GM23338 (cell line): Measurements from ENCODE around the gene PCNT. TPM values are rescaled to one million over a fixed set of nuclear protein-coding genes. Genes with fewer than 3 reads are reported as not detected.

Experiments
- ATAC-seq: fragments of 200-7000 bp; cut with Tn5 transposase; 3 replicates; pipeline ENCODE4 v1.9.1; 2020
- DNase-seq: peaks from one replicate; pipeline ENCODE4 v3.0.0-alpha.2; 2015; ENCODE audit warnings: low spot score
- H2AFZ ChIP-seq: fragments of 200-600 bp; sonication (generic); 2 replicates; pipeline ENCODE4 v1.8.0; 2016; ENCODE audit warnings: antibody characterized with exemption, mild to moderate bottlenecking, moderate library complexity
- H3F3A ChIP-seq: fragments of 200-600 bp; sonication (generic); replicated peaks from 2 replicates; pipeline ENCODE4 v1.8.0; 2017; ENCODE audit warnings: antibody characterized with exemption, mixed run types, low read depth
- H3K27ac ChIP-seq: fragments of 200-600 bp; sonication (generic); 2 replicates; pipeline ENCODE4 v1.6.1; 2016; ENCODE audit warnings: low read depth
- H3K27me3 ChIP-seq: fragments of 200-600 bp; sonication (generic); 2 replicates; pipeline ENCODE4 v1.8.0; 2016; ENCODE audit warnings: mild to moderate bottlenecking, mixed run types, moderate library complexity; ENCODE audit not compliant: insufficient read depth
- H3K36me3 ChIP-seq: fragments of 200-600 bp; sonication (generic); 2 replicates; pipeline ENCODE4 v1.8.0; 2016; ENCODE audit warnings: mild to moderate bottlenecking; ENCODE audit not compliant: insufficient read depth
- H3K4me1 ChIP-seq: fragments of 200-600 bp; sonication (generic); 2 replicates; pipeline ENCODE4 v1.8.0; 2016; ENCODE audit warnings: mild to moderate bottlenecking, moderate library complexity; ENCODE audit not compliant: insufficient read depth
- H3K4me2 ChIP-seq: fragments of 200-600 bp; sonication (generic); 2 replicates; pipeline ENCODE4 v1.7.1; 2017; ENCODE audit warnings: mixed run types
- H3K4me3 ChIP-seq: fragments of 200-600 bp; sonication (generic); 2 replicates; pipeline ENCODE4 v1.6.1; 2016; ENCODE audit warnings: mixed run types
- H3K79me2 ChIP-seq: fragments of 200-600 bp; sonication (generic); replicated peaks from 2 replicates; pipeline ENCODE4 v1.8.0; 2017; ENCODE audit warnings: mild to moderate bottlenecking; ENCODE audit not compliant: insufficient read depth
- H3K9me2 ChIP-seq: fragments of 200-600 bp; sonication (generic); 2 replicates; pipeline ENCODE4 v1.8.0; 2017; ENCODE audit not compliant: insufficient read depth
- H4K20me1 ChIP-seq: fragments of 200-600 bp; sonication (generic); replicated peaks from 2 replicates; pipeline ENCODE4 v1.8.0; 2017; ENCODE audit warnings: mild to moderate bottlenecking; ENCODE audit not compliant: insufficient read depth
- H3K27ac Mint-ChIP-seq: 2 replicates; pipeline ENCODE4 v1.8.0; 2020; ENCODE audit warnings: inconsistent platforms, mild to moderate bottlenecking, moderate library complexity, mixed read lengths
- H3K27me3 Mint-ChIP-seq: 3 replicates; pipeline ENCODE4 v1.8.0; 2022; ENCODE audit warnings: low read depth, mild to moderate bottlenecking, moderate library complexity, mixed read lengths, inconsistent platforms; ENCODE audit not compliant: insufficient read depth, poor library complexity
- H3K36me3 Mint-ChIP-seq: 3 replicates; pipeline ENCODE4 v1.8.0; 2021; ENCODE audit warnings: low read depth, mild to moderate bottlenecking, inconsistent platforms, moderate library complexity, mixed read lengths
- H3K4me1 Mint-ChIP-seq: 3 replicates; pipeline ENCODE4 v1.8.0; 2020; ENCODE audit warnings: mild to moderate bottlenecking, inconsistent platforms, mixed read lengths
- H3K4me3 Mint-ChIP-seq: 3 replicates; pipeline ENCODE4 v1.8.0; 2021; ENCODE audit warnings: moderate library complexity, mild to moderate bottlenecking, inconsistent platforms, mixed read lengths
- H3K9me3 Mint-ChIP-seq: 3 replicates; pipeline ENCODE4 v1.8.0; 2020; ENCODE audit warnings: moderate library complexity, mild to moderate bottlenecking, inconsistent platforms, mixed read lengths
- CREB1 ChIP-seq: fragments of 250-450 bp; sonication (Bioruptor Pico); IDR thresholded peaks from 2 replicates; pipeline ENCODE4 v1.5.0; 2020; ENCODE audit warnings: low read depth, mild to moderate bottlenecking, moderate library complexity
- EZH2 ChIP-seq: fragments of 200-600 bp; sonication (generic); IDR thresholded peaks from one replicate; pipeline ENCODE4 v1.8.0; 2017; ENCODE audit warnings: antibody characterized with exemption, mild to moderate bottlenecking, low read depth; ENCODE audit not compliant: unreplicated experiment
- EZH2phosphoT487 ChIP-seq: fragments of 200-600 bp; sonication (generic); IDR thresholded peaks from one replicate; pipeline ENCODE4 v1.8.1; 2018; ENCODE audit warnings: antibody characterized with exemption; ENCODE audit not compliant: unreplicated experiment
- JUNB ChIP-seq: IDR thresholded peaks from one replicate; pipeline ENCODE4 v1.6.1; 2016; ENCODE audit warnings: antibody characterized with exemption; ENCODE audit not compliant: unreplicated experiment
- NANOG ChIP-seq: IDR thresholded peaks from 2 replicates; pipeline ENCODE4 v1.6.1; 2016; ENCODE audit warnings: antibody characterized with exemption, borderline replicate concordance
- POLR2AphosphoS5 ChIP-seq: IDR thresholded peaks from 2 replicates; pipeline ENCODE4 v1.6.1; 2016; ENCODE audit warnings: antibody characterized with exemption, low read depth
- STAT1 ChIP-seq: IDR thresholded peaks from one replicate; pipeline ENCODE4 v1.6.1; 2016; ENCODE audit warnings: antibody characterized with exemption; ENCODE audit not compliant: unreplicated experiment
- ZNF114 ChIP-seq: fragments of 250-450 bp; sonication (Bioruptor Pico); IDR thresholded peaks from 2 replicates; pipeline ENCODE4 v1.5.0; 2020; ENCODE audit warnings: mild to moderate bottlenecking, moderate library complexity
- ZNF331 ChIP-seq: fragments of 250-450 bp; sonication (Bioruptor Pico); IDR thresholded peaks from 2 replicates; pipeline ENCODE4 v1.5.0; 2020; ENCODE audit warnings: low read depth, mild to moderate bottlenecking, moderate library complexity
- polyA plus RNA-seq: library from polyadenylated mRNA; unstranded; fragments of >200 nt; fragmentation: Nextera tagmentation; extraction: Ambion mirVana; gene quantifications from 2 replicates; pipeline ENCODE4 v1.2.1, GENCODE V29; 2016
- total RNA-seq: library from RNA; depleted of rRNA; stranded (reverse); fragments of >200 nt; shearing (Covaris generic); gene quantifications from 2 replicates; pipeline ENCODE4 v1.2.3, GENCODE V29; 2014
- TF ChIP-seq, protein P1 (sequence below): IDR thresholded peaks from 2 replicates; pipeline ENCODE4 v1.6.1; 2016; ENCODE audit warnings: antibody characterized with exemption
- TF ChIP-seq, protein P2 (sequence below), 2 experiments: fragments of 200-600 bp in 1 of 2; sonication (generic) in 1 of 2; conservative IDR thresholded peaks; 2 replicates each; pipeline versions ENCODE4 v1.5.1 to v1.6.1; 2016 to 2017; ENCODE audit warnings: antibody characterized with exemption in 2 of 2, low read depth in 2 of 2, mild to moderate bottlenecking in 2 of 2, moderate library complexity in 1 of 2
- TF ChIP-seq, protein P3 (sequence below): fragments of 250-450 bp; sonication (Bioruptor Pico); IDR thresholded peaks from 2 replicates; pipeline ENCODE4 v1.5.0; 2020; ENCODE audit warnings: mild to moderate bottlenecking, moderate library complexity
- TF ChIP-seq, protein P4 (sequence below): IDR thresholded peaks from one replicate; pipeline ENCODE4 v1.6.1; 2018; ENCODE audit warnings: antibody characterized with exemption; ENCODE audit not compliant: unreplicated experiment

Gene PCNT
- total and polyA plus RNA-seq, 2 experiments from 2014 or later, result 39.6 to 46.1 TPM

DNA sequence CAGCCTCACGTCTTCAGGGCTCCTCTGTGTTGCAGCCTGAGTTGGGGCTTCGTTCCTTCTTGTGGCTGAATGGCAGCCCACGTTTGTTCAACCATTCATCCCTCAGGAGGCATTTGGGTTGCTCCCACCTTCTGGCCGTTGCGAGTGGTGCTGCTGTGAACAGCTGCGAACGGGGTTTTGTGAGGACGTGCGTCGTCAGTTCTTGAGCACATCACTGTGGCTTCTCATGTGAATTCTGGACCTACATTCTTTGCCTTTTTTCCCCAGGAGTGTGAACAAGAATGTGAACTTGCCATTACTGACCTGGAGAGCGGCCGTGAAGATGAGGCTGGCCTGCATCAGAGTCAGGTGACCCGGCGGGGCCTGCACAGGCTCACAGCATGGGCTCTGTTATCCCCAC is 21.9 kb downstream of the PCNT start:
- no peak overlapping the region for H2AFZ ChIP-seq
- H3K9me2 ChIP-seq, result no peaks in the 10 kb centered on the region
- no peak overlapping the region for H3K4me3 ChIP-seq
- DNase-seq, result no peak
- Mint-ChIP-seq H3K4me1 (no peaks in the 10 kb centered on the region), H3K9me3 (no peaks in the 10 kb centered on the region), H3K27me3 (peaks cover 4% of the 10 kb centered on the region), H3K27ac (no peak overlapping the region), H3K4me3 (no peak overlapping the region), H3K36me3 (peaks cover 53% of the 10 kb centered on the region)
- no peaks in the 10 kb centered on the region for H3K27me3 ChIP-seq
- H3K4me1 ChIP-seq, result no peaks in the 10 kb centered on the region
- ATAC-seq, result no peak
- no peak overlapping the region for H3K27ac ChIP-seq
- H3F3A ChIP-seq, result no peaks in the 10 kb centered on the region
- peaks cover 35% of the 10 kb centered on the region for H3K79me2 ChIP-seq
- H3K4me2 ChIP-seq, result no peak overlapping the region
- peaks cover 6% of the 10 kb centered on the region for H4K20me1 ChIP-seq
- TF ChIP-seq, protein P1, sequence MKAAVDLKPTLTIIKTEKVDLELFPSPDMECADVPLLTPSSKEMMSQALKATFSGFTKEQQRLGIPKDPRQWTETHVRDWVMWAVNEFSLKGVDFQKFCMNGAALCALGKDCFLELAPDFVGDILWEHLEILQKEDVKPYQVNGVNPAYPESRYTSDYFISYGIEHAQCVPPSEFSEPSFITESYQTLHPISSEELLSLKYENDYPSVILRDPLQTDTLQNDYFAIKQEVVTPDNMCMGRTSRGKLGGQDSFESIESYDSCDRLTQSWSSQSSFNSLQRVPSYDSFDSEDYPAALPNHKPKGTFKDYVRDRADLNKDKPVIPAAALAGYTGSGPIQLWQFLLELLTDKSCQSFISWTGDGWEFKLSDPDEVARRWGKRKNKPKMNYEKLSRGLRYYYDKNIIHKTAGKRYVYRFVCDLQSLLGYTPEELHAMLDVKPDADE, result no peak
- TF ChIP-seq, protein P2, sequence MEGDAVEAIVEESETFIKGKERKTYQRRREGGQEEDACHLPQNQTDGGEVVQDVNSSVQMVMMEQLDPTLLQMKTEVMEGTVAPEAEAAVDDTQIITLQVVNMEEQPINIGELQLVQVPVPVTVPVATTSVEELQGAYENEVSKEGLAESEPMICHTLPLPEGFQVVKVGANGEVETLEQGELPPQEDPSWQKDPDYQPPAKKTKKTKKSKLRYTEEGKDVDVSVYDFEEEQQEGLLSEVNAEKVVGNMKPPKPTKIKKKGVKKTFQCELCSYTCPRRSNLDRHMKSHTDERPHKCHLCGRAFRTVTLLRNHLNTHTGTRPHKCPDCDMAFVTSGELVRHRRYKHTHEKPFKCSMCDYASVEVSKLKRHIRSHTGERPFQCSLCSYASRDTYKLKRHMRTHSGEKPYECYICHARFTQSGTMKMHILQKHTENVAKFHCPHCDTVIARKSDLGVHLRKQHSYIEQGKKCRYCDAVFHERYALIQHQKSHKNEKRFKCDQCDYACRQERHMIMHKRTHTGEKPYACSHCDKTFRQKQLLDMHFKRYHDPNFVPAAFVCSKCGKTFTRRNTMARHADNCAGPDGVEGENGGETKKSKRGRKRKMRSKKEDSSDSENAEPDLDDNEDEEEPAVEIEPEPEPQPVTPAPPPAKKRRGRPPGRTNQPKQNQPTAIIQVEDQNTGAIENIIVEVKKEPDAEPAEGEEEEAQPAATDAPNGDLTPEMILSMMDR (conservative IDR thresholded peaks at IDR 0.05; ENCODE audit: low read depth in 2 of 2), result no peak
- TF ChIP-seq, protein P3, sequence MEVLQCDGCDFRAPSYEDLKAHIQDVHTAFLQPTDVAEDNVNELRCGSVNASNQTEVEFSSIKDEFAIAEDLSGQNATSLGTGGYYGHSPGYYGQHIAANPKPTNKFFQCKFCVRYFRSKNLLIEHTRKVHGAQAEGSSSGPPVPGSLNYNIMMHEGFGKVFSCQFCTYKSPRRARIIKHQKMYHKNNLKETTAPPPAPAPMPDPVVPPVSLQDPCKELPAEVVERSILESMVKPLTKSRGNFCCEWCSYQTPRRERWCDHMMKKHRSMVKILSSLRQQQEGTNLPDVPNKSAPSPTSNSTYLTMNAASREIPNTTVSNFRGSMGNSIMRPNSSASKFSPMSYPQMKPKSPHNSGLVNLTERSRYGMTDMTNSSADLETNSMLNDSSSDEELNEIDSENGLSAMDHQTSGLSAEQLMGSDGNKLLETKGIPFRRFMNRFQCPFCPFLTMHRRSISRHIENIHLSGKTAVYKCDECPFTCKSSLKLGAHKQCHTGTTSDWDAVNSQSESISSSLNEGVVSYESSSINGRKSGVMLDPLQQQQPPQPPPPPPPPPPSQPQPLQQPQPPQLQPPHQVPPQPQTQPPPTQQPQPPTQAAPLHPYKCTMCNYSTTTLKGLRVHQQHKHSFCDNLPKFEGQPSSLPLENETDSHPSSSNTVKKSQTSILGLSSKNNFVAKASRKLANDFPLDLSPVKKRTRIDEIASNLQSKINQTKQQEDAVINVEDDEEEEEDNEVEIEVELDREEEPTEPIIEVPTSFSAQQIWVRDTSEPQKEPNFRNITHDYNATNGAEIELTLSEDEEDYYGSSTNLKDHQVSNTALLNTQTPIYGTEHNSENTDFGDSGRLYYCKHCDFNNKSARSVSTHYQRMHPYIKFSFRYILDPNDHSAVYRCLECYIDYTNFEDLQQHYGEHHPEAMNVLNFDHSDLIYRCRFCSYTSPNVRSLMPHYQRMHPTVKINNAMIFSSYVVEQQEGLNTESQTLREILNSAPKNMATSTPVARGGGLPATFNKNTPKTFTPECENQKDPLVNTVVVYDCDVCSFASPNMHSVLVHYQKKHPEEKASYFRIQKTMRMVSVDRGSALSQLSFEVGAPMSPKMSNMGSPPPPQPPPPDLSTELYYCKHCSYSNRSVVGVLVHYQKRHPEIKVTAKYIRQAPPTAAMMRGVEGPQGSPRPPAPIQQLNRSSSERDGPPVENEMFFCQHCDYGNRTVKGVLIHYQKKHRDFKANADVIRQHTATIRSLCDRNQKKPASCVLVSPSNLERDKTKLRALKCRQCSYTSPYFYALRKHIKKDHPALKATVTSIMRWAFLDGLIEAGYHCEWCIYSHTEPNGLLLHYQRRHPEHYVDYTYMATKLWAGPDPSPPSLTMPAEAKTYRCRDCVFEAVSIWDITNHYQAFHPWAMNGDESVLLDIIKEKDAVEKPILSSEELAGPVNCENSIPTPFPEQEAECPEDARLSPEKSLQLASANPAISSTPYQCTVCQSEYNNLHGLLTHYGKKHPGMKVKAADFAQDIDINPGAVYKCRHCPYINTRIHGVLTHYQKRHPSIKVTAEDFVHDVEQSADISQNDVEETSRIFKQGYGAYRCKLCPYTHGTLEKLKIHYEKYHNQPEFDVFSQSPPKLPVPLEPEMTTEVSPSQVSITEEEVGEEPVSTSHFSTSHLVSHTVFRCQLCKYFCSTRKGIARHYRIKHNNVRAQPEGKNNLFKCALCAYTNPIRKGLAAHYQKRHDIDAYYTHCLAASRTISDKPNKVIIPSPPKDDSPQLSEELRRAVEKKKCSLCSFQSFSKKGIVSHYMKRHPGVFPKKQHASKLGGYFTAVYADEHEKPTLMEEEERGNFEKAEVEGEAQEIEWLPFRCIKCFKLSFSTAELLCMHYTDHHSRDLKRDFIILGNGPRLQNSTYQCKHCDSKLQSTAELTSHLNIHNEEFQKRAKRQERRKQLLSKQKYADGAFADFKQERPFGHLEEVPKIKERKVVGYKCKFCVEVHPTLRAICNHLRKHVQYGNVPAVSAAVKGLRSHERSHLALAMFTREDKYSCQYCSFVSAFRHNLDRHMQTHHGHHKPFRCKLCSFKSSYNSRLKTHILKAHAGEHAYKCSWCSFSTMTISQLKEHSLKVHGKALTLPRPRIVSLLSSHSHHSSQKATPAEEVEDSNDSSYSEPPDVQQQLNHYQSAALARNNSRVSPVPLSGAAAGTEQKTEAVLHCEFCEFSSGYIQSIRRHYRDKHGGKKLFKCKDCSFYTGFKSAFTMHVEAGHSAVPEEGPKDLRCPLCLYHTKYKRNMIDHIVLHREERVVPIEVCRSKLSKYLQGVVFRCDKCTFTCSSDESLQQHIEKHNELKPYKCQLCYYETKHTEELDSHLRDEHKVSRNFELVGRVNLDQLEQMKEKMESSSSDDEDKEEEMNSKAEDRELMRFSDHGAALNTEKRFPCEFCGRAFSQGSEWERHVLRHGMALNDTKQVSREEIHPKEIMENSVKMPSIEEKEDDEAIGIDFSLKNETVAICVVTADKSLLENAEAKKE, result no peak
- TF ChIP-seq ZNF114, result no peak
- TF ChIP-seq NANOG, result no peak
- no peak for TF ChIP-seq POLR2AphosphoS5
- TF ChIP-seq, protein P4, sequence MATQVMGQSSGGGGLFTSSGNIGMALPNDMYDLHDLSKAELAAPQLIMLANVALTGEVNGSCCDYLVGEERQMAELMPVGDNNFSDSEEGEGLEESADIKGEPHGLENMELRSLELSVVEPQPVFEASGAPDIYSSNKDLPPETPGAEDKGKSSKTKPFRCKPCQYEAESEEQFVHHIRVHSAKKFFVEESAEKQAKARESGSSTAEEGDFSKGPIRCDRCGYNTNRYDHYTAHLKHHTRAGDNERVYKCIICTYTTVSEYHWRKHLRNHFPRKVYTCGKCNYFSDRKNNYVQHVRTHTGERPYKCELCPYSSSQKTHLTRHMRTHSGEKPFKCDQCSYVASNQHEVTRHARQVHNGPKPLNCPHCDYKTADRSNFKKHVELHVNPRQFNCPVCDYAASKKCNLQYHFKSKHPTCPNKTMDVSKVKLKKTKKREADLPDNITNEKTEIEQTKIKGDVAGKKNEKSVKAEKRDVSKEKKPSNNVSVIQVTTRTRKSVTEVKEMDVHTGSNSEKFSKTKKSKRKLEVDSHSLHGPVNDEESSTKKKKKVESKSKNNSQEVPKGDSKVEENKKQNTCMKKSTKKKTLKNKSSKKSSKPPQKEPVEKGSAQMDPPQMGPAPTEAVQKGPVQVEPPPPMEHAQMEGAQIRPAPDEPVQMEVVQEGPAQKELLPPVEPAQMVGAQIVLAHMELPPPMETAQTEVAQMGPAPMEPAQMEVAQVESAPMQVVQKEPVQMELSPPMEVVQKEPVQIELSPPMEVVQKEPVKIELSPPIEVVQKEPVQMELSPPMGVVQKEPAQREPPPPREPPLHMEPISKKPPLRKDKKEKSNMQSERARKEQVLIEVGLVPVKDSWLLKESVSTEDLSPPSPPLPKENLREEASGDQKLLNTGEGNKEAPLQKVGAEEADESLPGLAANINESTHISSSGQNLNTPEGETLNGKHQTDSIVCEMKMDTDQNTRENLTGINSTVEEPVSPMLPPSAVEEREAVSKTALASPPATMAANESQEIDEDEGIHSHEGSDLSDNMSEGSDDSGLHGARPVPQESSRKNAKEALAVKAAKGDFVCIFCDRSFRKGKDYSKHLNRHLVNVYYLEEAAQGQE, result no peak
- TF ChIP-seq CREB1 (CRISPR knock-in tag), result no peak
- no peak for TF ChIP-seq STAT1
- no peak for TF ChIP-seq ZNF331
- TF ChIP-seq EZH2phosphoT487, result no peak
- no peak for TF ChIP-seq EZH2
- TF ChIP-seq JUNB, result no peak
- H3K36me3 ChIP-seq, result peaks cover 18% of the 10 kb centered on the region
